Fibroblast of lung (primary cell): ENCODE data around the gene FSIP1. TPM values are rescaled to one million over a fixed set of nuclear protein-coding genes. Genes with fewer than 3 reads are reported as not detected.
A peak's percentile ranks its signal among the peaks of the same experiment; 100 is the strongest.

Experiments
- DNase-seq, 2 donors: peaks; one replicate each; pipeline versions ENCODE4 v3.0.0 to v3.0.0-alpha.2; 2010; ENCODE audit warnings: low read depth in 2 of 2
- H2AFZ ChIP-seq: 2 replicates; pipeline ENCODE4 v1.5.1; 2012; ENCODE audit warnings: low read length, control low read depth, inconsistent platforms
- H3K27ac ChIP-seq: 2 replicates; pipeline ENCODE4 v1.5.1; 2011; ENCODE audit warnings: low read length, control low read depth; ENCODE audit not compliant: insufficient read depth
- H3K27me3 ChIP-seq: 2 replicates; pipeline ENCODE4 v1.5.1; 2011; ENCODE audit warnings: mild to moderate bottlenecking, low read length; ENCODE audit not compliant: control insufficient read depth, insufficient read depth
- H3K36me3 ChIP-seq: 2 replicates; pipeline ENCODE4 v1.5.1; 2011; ENCODE audit warnings: low read length; ENCODE audit not compliant: control insufficient read depth, insufficient read depth
- H3K4me1 ChIP-seq: 2 replicates; pipeline ENCODE4 v1.5.1; 2011; ENCODE audit warnings: low read length; ENCODE audit not compliant: control insufficient read depth, insufficient read depth; ENCODE audit errors: extremely low read depth
- H3K4me2 ChIP-seq: 2 replicates; pipeline ENCODE4 v1.5.1; 2011; ENCODE audit warnings: low read length, control low read depth; ENCODE audit not compliant: insufficient read depth; ENCODE audit errors: extremely low read depth
- H3K4me3 ChIP-seq, 4 experiments: fragments of 200-600 bp in 1 of 4; sonication (generic) in 1 of 4; replicated peaks in 1 of 4; 2 replicates each; pipeline ENCODE4 v1.5.1; 2011 to 2016; ENCODE audit warnings: low read length in 4 of 4, low read depth in 3 of 4, mild to moderate bottlenecking in 3 of 4, control low read depth in 2 of 4, inconsistent platforms in 1 of 4, mixed read lengths in 1 of 4; ENCODE audit not compliant: insufficient read depth in 1 of 4; ENCODE audit errors: control extremely low read depth in 1 of 4
- H3K79me2 ChIP-seq: 2 replicates; pipeline ENCODE4 v1.5.1; 2012; ENCODE audit warnings: mild to moderate bottlenecking, low read length, inconsistent platforms; ENCODE audit not compliant: control insufficient read depth, insufficient read depth
- H3K9ac ChIP-seq: 2 replicates; pipeline ENCODE4 v1.5.1; 2011; ENCODE audit warnings: mild to moderate bottlenecking, low read length, control low read depth; ENCODE audit not compliant: insufficient read depth
- H3K9me3 ChIP-seq: 2 replicates; pipeline ENCODE4 v1.5.1; 2012; ENCODE audit warnings: low read depth, low read length; ENCODE audit not compliant: control insufficient read depth, insufficient read depth
- H4K20me1 ChIP-seq: 2 replicates; pipeline ENCODE4 v1.5.1; 2011; ENCODE audit warnings: low read length; ENCODE audit not compliant: control insufficient read depth, insufficient read depth; ENCODE audit errors: extremely low read depth
- EZH2 ChIP-seq: IDR thresholded peaks from 2 replicates; pipeline ENCODE4 v1.5.1; 2012; ENCODE audit warnings: low read length, control low read depth, mild to moderate bottlenecking; ENCODE audit errors: missing control alignments
- polyA plus RNA-seq, 2 donors: library from polyadenylated mRNA; depleted of rRNA in 1 of 2; stranded (reverse) in 1 of 2; unstranded in 1 of 2; fragments of >200 nt; gene quantifications; 2 replicates each; pipeline ENCODE4 v1.2.1, GENCODE V29; 2011 to 2012; ENCODE audit warnings: missing spikeins in 1 of 2
- total RNA-seq: library from RNA; depleted of rRNA; stranded (reverse); fragments of >200 nt; gene quantifications from 2 replicates; pipeline ENCODE4 v1.2.1, GENCODE V29; 2014
- TF ChIP-seq, protein P1 (sequence below), 2 donors: IDR thresholded peaks in 1 of 2; conservative IDR thresholded peaks in 1 of 2; 1 replicate in 1 of 2; 2 replicates in 1 of 2; pipeline ENCODE4 v1.5.1; 2011 to 2012; ENCODE audit warnings: low read length in 2 of 2, control low read depth in 1 of 2, inconsistent platforms in 1 of 2, low read depth in 1 of 2, mild to moderate bottlenecking in 1 of 2

FSIP1 gene
- total and polyA plus RNA-seq, 2 donors (not counting 1 experiment from before 2014, with no cell fraction given) = 0.50 to 5.1 TPM

DNA sequence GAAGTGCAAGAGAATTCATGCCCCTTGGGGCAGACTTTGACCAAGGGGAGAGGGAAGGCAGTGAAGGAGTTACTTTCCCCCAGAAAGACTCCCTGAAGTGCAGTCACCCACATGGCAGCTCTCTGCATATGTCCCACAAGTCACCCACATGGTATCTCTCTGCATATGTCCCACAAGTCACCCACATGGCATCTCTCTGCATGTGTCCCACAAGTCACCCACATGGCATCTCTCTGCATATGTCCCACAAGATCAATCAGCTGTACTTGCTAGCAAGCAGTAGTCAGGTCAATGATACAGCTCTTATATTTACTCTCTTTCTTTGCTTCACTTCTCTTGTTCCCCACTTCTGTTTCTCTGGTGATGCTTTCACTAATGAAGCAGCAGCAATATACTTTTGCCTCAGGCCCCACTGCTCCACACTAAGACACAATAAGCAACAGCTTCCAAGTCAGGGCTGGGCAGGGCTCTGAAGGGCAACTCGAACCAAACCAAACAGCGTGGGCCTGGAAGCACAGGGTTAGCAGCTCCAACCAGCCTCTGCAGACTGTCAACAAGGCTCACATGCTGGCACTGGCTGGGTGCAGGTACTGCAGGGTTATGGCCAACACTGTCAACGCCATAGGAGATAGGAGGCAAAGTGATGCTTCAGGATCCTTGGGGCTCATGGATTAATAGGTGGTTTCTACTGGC lies 155.0 kb downstream of the FSIP1 start:
- no peaks in the 10 kb centered on the region for H3K79me2 ChIP-seq
- H3K9me3 ChIP-seq = no peaks in the 10 kb centered on the region
- no peaks in the 10 kb centered on the region for H4K20me1 ChIP-seq
- no peak overlapping the region for H3K4me3 ChIP-seq
- H3K27ac ChIP-seq = no peak overlapping the region
- no peak overlapping the region for H3K4me2 ChIP-seq
- H3K36me3 ChIP-seq = no peaks in the 10 kb centered on the region
- H3K27me3 ChIP-seq = no peaks in the 10 kb centered on the region
- H2AFZ ChIP-seq = no peak overlapping the region
- peaks cover 29% of the 10 kb centered on the region for H3K4me1 ChIP-seq
- TF ChIP-seq EZH2 = no peak
- TF ChIP-seq, protein P1, sequence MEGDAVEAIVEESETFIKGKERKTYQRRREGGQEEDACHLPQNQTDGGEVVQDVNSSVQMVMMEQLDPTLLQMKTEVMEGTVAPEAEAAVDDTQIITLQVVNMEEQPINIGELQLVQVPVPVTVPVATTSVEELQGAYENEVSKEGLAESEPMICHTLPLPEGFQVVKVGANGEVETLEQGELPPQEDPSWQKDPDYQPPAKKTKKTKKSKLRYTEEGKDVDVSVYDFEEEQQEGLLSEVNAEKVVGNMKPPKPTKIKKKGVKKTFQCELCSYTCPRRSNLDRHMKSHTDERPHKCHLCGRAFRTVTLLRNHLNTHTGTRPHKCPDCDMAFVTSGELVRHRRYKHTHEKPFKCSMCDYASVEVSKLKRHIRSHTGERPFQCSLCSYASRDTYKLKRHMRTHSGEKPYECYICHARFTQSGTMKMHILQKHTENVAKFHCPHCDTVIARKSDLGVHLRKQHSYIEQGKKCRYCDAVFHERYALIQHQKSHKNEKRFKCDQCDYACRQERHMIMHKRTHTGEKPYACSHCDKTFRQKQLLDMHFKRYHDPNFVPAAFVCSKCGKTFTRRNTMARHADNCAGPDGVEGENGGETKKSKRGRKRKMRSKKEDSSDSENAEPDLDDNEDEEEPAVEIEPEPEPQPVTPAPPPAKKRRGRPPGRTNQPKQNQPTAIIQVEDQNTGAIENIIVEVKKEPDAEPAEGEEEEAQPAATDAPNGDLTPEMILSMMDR (conservative IDR thresholded peaks at IDR 0.05 in 1 of 2, IDR thresholded peaks at IDR 0.05 in 1 of 2; ENCODE audit: low read depth in 1 of 2, low read length in 2 of 2) = no peak
- no peak overlapping the region for H3K9ac ChIP-seq
- no peak for DNase-seq

DNA sequence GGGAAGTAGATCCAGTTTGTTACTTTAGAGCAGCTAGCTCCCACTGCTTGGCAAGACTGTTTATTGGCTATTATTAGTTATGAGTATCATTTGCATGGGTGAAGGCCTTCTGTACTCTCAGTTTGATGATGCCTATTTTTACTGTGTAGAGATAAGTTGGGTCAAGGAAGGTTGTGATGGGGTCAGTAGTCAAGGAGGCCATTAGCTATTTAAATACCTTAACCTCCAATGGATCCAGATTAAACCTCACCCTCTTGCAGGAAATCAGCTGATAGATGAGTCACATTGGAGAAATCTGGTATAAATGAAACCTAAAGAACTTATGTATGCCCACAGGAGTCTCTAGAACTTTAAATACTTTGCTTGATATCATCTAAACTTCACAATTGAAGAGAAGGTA lies 156.8 kb downstream of the FSIP1 start:
- Histone ChIP-seq H3K36me3 (no peaks in the 10 kb centered on the region), H4K20me1 (no peaks in the 10 kb centered on the region), H3K4me3 (no peak overlapping the region), H3K4me2 (no peak overlapping the region), H2AFZ (no peak overlapping the region), H3K9ac (no peak overlapping the region), H3K27me3 (no peaks in the 10 kb centered on the region), H3K9me3 (no peaks in the 10 kb centered on the region), H3K27ac (no peak overlapping the region), H3K4me1 (peaks cover 29% of the 10 kb centered on the region), H3K79me2 (no peaks in the 10 kb centered on the region)
- no peak for TF ChIP-seq EZH2
- TF ChIP-seq, protein P1 (conservative IDR thresholded peaks at IDR 0.05 in 1 of 2, IDR thresholded peaks at IDR 0.05 in 1 of 2; ENCODE audit: low read depth in 1 of 2, low read length in 2 of 2) = no peak
- peak; percentile 39 to 49 for DNase-seq

DNA sequence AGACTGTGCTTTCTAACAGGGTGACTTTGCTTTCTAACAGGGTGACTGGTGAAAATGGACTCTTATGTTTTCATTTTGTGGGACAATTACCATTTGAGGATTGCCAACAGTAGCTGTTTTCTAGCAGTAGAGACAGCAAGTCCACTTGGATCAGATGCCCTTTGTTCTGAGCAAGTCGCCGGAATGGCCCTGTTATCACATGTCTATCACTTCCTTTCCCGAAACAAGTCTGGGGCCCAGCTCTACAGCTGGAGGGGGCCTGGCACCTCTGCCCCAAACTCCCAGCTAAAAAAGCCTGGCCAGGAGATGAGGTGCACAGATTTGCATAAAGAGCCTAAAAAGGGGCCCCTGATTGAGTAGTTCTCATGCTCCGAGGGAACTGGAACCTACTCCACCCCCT lies 157.2 kb downstream of the FSIP1 start:
- no peak overlapping the region for H3K27ac ChIP-seq
- H3K9ac ChIP-seq = no peak overlapping the region
- H4K20me1 ChIP-seq = no peaks in the 10 kb centered on the region
- peaks cover 29% of the 10 kb centered on the region for H3K4me1 ChIP-seq
- no peak overlapping the region for H2AFZ ChIP-seq
- H3K4me3 ChIP-seq = no peak overlapping the region
- no peaks in the 10 kb centered on the region for H3K79me2 ChIP-seq
- no peak for DNase-seq
- no peak for TF ChIP-seq EZH2
- TF ChIP-seq, protein P1 (conservative IDR thresholded peaks at IDR 0.05 in 1 of 2, IDR thresholded peaks at IDR 0.05 in 1 of 2; ENCODE audit: low read depth in 1 of 2, low read length in 2 of 2) = no peak
- H3K4me2 ChIP-seq = no peak overlapping the region
- no peaks in the 10 kb centered on the region for H3K36me3 ChIP-seq
- no peaks in the 10 kb centered on the region for H3K27me3 ChIP-seq
- no peaks in the 10 kb centered on the region for H3K9me3 ChIP-seq
